Medulla oblongata (tissue), 1 donor: ENCODE data around the gene PDE4D.
"Not testable (repeated sequence)": the region's sequence is repeated elsewhere in the genome, so short reads cannot be mapped to it uniquely, and the experiment has no call there.

ENCODE experiments used
- DNase-seq: peaks from one replicate; pipeline ENCODE4 v3.0.0-alpha.2; 2015; ENCODE audit errors: extremely low spot score

The PDE4D gene

DNA sequence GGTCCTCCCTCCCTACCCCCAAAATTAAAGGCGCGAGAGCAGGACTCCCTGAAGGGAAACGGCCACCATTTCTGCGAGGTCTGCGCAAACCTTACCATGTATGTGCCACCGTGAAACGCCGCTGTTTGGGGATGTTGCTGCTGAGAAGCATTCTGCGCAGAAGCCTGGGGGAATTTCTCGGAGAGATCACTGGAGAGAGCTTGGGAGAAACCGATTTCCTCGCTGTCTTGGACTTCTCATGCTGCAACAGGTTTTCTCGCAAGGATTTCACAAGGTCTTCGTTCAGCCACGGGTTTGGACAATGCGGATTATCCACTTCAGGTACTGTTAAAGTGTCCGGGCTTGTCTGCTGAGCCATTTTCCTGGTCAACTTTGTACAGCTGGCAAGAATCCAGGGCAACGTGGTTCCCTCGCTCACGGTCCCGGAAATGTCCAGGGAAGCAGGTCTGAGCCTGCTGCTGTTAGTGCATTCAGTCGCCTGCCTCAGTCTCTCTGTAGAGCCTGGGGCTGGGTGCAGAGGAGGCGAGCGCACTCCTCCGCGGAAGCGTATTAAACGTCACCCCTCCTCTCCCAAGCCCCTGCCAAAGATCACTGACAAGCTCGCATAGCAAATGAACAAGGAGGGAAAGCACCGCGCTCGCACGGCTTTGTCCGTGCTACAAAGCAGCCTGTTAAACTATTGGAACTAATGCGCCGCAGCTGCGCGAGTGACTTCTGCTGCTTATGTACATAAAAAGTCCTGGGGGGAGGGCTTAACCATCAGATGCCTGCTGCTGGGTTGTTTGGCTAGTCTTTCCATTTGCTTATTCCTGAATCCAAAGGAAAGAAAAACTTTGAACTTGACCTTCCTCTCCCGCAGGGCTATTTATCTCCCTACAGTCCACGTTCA, 125.1 kb downstream of the PDE4D start:
- peak; percentile 44 for DNase-seq

DNA sequence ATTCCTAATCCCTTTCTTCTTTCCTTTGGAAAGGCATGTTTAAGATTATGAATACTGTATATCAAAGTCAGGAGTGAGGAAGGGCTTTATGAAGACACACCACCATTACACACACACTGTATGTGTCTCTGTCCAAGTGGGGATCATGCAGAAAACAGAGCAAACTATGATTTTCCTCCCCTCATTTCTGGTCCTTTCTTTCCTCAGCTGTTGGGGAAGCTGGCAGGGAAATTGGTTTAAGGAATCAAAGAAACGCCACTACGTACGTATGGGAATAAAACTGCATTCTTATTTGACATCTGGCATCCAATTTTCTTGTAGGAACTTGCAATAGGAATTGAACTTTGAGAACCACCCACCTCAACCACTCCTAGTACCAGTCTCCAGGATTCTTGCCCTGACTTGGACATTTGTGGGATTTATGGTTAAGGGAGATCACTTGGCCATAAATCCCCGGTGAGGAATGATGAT, 125.8 kb downstream of the PDE4D start:
- DNase-seq: peak; percentile 19

DNA sequence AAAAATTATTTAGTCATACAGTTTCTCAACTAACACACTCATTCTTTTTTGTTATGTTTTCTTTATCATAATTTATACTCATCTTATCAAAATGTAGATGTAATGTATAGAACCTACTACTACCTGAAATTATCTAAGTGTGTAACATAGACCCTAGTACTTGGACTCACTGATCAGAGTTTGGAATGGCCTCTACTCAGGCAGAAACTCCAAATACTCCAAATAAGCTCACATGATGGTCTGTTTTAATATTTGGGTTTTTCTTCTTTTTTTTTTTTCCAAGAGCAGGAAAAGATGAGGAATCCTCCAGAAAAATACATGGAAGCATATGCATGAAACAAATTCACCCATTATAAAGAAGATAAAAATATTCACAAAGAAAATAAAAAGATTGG, 126.3 kb downstream of the PDE4D start:
- DNase-seq: no peak

DNA sequence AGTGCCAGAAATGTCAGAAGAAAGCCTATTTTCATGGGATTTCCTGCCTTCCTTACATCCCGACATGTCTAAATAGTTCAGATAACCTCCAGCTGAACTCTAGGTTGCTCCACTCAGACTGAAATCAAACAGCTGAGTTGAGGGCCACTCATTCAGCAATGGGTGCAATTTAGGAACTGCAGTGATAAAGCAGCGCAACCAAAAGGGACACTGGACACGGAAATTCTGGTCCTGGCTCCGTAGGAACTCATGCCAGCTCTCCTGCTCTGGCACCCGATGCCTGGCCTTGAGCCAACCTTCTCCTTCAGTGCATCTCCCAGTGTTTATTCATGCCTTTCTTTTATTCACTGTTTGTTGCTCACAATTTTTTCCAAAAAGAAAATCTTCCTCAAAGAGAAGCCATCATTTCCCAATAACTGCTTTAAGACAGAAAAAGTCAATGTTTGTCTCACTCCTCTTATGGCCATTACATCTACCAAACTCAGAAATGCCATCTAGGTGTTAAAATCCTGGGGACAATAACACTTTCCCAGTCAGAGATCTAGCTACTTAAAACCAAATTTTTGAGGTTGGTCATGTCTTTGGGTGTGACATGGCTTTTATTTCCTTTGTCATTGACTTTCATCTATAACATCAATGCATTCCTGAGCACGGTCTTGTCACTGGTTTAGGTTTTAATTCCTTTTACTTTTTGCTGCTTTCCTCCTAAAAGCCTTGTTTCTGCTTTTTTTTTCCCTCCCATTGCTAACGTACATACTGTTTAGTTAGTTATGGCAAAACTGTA, 126.9 kb downstream of the PDE4D start:
- no peak for DNase-seq

DNA sequence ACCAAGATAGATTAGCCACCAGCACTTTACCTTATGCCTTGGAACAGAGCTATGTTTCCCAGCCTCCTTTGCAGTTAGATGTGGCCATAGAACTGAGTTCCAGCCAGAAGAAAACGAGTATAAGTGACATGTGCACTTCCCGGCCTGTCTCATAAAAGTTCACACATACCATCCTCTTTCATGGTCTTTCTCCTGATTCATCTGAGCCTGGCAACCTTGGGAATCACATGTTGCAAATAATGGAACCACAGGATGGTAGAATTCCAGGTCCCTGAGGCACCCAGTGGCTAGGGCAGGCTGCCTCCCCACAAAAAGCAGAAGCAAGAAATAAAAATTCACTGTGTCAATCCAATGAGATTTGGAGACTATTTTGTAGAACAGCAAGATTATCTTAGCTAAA, 128.1 kb downstream of the PDE4D start:
- no peak for DNase-seq

DNA sequence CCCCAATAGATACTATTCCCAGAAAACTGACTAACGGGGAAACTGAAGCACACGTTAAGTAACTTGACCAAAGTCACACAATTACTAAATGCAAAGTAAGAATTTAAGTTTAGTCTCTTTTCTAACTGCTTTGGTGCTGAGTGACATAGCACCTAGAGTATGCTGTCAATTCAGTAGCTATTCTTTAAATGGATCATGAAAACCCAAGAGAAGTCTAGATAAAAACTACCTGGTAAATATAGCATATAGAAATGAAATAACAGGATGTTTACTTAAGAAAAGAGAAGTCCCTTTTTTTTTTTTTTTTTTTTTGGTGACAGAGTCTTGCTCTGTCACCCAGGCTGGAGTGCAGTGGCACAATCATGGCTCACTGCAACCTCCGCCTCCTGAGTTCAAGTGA, 129.2 kb downstream of the PDE4D start:
- DNase-seq: no peak

DNA sequence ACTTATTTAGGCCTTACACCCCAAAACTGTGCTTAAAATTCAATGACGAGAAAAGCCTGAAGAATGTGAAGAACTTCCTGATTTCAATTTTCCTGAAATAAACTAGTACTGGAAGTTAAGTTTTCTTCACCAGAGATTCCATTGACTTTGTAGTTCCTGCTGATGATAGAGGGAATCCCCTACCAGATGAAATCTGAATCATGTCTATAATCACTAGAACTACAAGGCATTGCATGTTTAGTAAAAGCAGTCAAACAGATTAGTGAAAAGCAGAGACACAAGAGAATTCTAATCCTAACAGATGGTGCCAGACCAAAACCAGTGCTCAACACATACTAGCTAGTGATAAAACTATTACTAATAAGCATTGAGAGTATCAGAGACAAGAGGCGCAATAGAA, 130.0 kb downstream of the PDE4D start:
- no peak for DNase-seq

DNA sequence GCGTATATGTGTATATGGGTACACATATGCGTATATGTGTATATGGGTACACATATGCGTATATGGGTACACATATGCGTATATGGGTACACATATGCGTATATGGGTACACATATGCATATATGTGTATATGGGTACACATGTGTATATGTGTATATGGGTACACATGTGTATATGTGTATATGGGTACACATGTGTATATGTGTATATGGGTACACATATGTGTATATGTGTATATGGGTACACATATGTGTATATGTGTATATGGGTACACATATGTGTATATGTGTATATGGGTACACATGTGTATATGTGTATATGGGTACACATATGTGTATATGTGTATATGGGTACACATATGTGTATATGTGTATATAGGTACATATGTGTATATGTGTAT, 131.3 kb downstream of the PDE4D start:
- DNase-seq: not testable (repeated sequence)

DNA sequence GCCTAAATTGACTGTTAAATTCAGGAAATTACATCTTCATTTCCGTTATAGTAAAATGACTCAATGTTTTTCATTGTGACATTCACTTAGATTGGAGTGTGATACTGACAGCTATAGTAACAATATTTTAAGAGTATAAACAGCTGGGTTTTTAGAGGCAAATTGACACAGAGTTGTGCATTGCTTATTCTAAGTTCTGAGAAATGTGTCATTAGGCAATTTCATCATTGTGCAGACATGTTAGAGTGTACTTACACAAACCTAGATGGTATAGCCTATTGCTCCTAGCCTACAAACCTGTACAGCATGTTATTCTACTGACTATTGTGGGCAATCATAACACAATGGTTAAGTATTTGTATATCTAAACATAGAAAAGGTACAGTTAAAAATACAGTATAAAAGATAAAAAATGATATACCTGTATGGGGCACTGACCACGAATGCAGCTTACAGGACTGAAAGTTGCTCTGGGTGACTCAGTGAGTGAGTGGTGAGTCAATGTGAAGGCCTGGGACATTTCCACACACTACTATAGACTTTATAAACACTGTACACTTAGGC, 132.7 kb downstream of the PDE4D start:
- DNase-seq: no peak

DNA sequence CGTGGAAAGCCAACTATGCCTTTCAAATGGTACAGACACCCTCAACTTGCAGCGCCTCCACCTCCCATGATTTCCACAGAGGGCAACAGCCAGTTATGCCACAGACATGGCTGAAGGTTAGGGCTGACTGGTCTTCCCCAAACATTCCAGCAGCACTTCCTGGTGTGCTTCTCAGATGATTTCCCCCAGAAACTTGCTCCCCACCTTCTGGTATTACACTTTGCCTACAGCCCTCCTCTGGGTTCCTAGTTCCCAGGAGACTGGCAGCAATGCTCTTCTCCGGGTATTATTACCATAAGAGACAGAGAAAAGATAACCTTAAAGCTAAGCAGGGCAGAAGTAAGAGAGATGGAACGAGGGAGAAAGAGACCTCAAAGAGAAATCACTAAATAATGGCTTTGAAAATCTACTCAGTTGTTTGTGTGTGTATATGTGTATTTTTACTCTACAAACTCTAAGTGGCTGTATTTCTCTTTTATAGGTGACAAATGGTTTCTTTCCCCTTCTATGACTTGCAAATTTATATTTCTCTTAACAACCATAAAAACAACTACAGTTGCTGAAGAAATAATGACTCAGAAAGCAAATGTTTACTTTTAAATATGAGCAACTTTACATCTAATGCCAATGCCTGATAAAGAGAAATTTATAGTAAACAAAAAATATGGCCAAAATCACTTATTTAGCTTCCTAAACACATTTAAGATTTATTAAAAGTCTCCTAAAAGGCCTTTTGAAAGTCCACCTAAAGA, 133.8 kb downstream of the PDE4D start:
- no peak for DNase-seq

DNA sequence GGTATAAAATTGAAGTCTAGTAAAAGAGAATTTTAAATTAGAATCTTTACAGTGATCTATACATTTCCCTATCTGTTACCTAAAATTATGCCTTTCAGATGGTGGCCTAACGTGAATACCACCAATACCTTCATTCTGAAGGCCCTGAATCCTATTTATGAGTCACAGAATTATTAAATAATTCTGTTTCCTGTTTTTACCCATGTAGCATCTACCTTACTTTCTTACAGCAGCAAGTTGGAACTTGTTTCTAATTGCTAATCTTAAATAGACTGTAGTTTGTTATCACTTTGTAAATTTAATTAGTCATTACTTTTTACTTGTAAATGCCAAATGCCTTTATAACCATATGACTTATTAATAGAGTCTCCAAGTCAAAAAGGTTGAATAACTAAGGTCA, 135.0 kb downstream of the PDE4D start:
- no peak for DNase-seq

DNA sequence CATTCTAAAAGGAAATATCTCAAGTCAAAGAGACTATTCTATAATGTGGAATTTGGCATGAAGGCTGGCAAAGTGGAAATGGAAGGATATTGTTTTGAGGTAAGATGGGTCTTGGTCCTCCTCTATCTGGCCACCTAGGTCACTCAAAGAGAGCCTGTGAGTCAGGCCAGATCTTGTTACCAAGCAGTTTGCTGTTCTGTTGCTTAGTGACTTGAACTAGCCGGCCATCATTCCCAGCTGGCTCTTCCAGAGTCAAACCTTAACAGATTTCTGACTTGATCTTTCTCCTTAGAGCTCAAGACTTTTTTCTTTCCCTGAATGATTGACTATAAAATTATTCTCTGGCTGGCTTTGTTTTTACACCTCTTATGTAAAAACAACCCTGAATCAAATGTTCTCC, 136.1 kb downstream of the PDE4D start:
- no peak for DNase-seq

DNA sequence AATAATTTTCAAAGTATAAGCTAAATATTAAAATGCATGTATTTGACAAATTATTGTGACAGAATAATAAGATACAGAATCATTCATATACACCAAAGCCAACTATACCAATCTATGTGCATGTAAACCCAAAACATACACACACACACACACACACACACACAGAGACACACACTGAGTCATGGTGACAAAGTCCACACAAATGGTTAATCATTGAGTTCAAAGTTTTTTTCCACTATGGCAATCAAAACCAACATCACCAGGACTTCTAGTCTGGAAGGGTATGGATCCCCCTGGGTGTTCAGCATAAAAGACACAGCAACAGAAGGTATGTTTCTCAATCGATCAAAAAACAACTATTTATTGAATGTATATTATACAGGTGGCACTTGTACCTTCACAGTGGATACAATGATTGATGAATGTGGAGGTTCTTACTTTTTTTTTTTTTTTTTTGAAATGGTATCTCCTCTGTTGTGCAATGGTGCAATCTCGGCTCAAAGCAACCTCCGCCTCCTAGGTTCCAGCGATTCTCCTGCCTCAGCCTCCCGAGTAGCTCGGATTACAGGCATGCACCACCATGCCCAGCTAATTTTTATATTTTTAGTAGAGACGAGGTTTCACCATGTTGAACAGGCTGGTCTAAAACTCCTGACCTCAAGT, 137.0 kb downstream of the PDE4D start:
- DNase-seq: no peak

DNA sequence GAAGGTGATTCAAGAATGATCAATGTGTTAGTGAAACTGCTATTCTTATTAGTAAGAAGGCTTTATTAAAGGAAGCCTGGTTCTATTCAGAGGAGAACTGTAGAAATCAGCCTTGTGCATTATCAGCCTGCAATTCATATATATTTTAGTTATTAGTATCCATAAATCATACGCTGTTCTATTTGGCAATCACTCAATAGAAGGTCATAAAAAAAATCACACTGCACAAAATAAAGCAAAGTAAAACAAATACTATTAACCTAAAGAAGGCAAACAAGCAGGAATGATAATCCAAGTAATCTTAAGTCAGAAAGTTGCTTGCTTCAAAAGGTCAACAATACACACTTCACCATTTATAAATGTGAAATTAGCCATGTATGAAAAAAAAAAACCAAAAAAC, 138.1 kb downstream of the PDE4D start:
- DNase-seq: no peak

DNA sequence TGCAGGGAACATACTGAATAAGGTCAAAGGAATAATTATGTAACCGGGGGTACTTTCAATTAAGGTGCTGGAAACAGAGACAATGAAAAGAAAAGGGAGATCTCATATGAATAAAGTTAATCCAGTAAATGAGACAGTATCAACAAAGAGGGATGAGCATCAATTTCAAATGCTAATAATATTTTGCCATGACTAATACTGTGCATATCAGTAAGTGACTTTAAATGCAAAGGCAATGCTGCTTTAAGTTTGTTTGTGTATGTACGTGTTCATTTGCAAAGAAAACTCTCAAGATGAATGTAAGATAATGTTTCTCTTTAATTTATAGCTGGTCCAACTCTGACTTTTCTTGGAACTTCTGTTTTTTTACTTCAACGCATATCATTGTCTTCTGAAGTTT, 139.9 kb downstream of the PDE4D start:
- DNase-seq: no peak

DNA sequence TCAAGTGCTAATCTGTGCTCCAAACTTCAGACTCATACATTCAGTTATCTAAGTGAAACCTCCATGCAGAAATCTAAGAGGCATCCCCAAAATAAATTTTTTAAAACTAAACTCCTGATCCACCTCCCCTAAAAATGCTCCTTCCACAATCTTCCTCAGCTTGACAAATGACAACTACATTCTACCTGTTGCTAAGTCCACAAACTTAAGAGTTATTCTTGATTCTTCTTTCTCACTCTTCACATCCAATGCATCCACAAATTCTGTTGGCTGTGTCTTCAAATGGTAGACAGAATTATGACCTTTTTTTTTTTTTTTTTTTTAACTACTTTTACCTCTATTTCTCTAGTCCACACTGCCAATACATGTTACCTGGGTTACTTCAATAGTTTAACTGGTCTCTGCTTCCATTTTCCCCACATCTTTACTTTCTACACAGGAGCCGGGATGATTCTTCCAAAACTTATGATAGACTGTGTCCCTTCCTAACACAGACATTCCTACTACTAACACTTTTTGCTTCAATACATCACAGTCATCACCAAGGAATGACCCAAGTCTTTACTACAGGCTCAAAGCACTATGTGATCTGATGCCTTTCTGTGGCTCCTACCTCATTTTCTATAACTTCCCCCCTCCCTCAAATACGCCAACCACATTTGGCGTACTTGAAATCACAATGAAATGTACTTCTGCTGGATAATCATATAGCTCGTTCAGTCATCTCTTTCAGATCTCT, 143.6 kb downstream of the PDE4D start:
- no peak for DNase-seq

DNA sequence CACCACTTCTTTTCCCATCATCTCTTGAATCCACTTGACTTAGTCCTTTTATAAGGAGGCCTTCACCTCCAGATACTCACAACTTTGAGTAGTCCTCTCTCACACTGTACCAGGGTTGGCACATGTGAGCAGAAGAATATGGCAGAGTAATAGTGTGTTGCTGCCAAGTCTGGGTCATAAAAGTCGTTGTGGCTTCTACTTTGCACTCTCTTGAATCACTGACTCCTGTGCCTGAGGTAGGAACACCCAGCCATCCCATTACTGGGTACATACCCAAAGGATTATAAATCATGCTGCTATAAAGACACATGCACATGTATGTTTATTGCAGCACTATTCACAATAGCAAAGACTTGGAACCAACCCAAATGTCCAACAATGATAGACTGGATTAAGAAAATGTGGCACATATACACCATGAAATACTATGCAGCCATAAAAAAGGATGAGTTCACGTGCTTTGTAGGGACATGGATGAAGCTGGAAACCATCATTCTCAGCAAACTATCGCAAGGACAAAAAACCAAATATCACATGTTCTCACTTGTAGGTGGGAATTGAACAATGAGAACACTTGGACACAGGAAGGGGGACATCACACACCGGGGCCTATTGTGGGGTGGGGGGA, 145.4 kb downstream of the PDE4D start:
- DNase-seq: not testable (repeated sequence)

DNA sequence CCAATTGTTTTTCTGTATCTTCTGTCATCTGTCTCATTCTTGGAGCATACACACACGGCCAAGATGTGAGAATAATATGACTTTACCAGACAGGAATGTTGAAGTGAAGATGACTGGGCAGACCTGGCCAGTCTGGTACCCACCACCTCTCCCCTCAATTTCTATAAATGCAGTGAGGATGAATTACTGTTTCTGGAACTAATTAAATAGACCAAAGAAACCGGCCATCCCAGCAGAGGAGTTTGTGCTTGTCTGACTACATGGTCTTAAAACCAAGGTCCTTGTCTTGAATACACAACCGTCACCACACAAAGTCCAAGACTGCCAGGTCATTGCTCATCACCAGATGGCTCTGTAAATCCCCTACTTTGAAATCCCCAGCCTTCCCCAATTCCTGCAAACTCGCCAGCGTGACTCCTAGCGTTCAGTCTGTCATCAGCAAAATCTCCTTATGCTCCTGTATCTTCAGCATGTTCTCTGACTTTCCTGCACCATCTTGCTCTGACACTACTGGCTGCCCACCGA, 147.2 kb downstream of the PDE4D start:
- DNase-seq: no peak

DNA sequence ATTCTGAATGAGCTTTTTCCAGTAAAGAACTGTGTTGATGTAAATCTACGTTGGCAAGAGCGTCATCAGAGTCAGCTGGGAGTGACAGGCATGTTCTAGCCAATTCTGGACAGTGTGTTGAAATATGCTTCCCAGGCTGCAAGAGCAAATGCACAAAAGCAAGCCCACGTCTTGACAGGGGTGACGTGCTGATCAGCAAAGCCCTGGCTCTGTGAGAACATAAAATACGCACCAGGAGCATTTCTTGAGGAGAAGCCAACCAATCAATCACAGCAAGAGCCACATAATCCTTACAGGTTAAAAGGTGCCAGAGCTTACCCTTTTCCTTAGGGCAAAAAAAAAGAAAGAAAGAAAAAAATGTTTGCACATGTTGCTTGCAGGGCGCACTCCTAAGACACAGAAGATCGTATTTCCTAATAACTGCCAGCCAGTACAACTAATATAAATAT, 148.1 kb downstream of the PDE4D start:
- peak; percentile 6 for DNase-seq

DNA sequence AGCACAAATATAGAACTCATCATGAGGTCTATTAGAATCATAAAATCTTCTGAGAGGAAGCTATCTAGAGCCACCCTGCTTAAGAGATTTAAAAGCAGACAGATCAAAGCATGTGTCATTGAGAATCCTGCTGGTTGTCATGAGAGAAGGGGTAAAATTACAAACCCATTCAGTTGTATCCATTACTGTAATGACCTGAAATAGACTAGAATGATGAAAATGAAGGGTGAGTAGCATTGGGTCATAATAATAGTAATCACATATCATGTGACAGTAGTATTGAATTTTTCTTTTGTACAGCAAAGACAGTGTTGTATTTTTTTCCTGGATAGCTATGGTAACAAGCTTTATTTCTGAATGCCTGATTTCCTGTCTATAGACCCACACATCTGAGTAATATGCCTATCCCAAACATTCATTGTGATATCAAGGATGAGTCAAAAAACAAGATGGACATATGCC, 149.0 kb downstream of the PDE4D start:
- DNase-seq: no peak
